ENCODE data around the gene RPL36A. TPM values are rescaled to one million over a fixed set of nuclear protein-coding genes. Genes with fewer than 3 reads are reported as not detected.

RPL36A gene
- total and polyA plus RNA-seq, 2 of the 13 experiments (the other 11 are each of a cell fraction or from before 2014, with no cell fraction given) = 1,152 to 1,716 TPM

DNA sequence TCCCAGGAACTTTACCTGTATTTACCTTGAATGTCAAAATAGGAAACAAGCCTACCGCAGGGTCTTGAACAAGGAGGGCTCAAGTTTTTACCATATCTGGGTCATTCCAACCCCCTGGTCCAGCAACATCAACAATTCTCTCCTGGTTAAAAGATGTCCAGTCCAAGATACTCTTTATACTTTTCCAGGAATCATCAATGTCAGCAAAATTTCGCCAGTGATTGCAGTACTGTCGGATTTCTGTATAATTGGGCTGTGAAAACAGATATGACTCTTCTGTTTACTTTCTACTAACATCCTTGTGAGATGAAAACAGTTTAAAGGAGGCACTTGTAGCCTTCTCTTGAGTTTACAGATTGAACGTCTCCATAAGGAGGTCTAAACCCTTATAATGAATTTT is 7.9 kb downstream of the RPL36A start:
- Histone ChIP-seq H3K4me3 (replicated peaks in 1 of 3; ENCODE audit: insufficient read depth in 1 of 3, low read depth in 2 of 3, low read length in 3 of 3) (no peak overlapping the region), H3K79me2 (ENCODE audit: insufficient read depth, low read length) (no peaks in the 10 kb centered on the region), H3K9me3 (ENCODE audit: low read length) (no peaks in the 10 kb centered on the region), H3K9ac (ENCODE audit: insufficient read depth, low read depth, low read length) (no peak overlapping the region), H3K27me3 (ENCODE audit: control insufficient read depth in 1 of 2, insufficient read depth in 2 of 2, low read length in 2 of 2) (no peaks in the 10 kb centered on the region), H3K4me2 (ENCODE audit: low read depth, low read length) (no peak overlapping the region), H2AFZ (ENCODE audit: low read length) (no peak overlapping the region), H3K27ac (ENCODE audit: extremely low read length, insufficient read depth, low read length) (no peak overlapping the region), H3K4me1 (ENCODE audit: insufficient read depth, low read length) (peaks cover 3% of the 10 kb centered on the region; the same call in 1 of the 2 replicates), H4K20me1 (ENCODE audit: insufficient read depth, low read length) (no peaks in the 10 kb centered on the region), H3K36me3 (replicated peaks in 1 of 2; ENCODE audit: control insufficient read depth in 1 of 2, insufficient read depth in 2 of 2, low read length in 2 of 2) (peaks cover 2 to 14% of the 10 kb centered on the region in 2 experiments; a peak in 2 of 5 replicates)
- intact Hi-C loops (cut with micrococcal nuclease; ENCODE audit: unreplicated experiment) = no loop called here
- no peak for DNase-seq (ENCODE audit: low spot score)
- ATAC-seq = no peak
- no peak for FAIRE-seq
- in situ Hi-C loops (cut with HindIII; ENCODE audit: extremely low pct_ligation_motif_present, low pct_unique_long_range_greater_than_20kb) = no loop called here
- WGBS (ENCODE audit: low lambda C conversion rate) = 97% methylated on average over 4 of the region's 4 CpGs
- POLR2A ChIA-PET = no interaction called here
- TF ChIP-seq MAFK (conservative IDR thresholded peaks at IDR 0.05 in 1 of 2, IDR thresholded peaks at IDR 0.05 in 1 of 2; ENCODE audit: low read length in 2 of 2) = peak; percentile 57 to 74; a peak in 3 of 4 replicates
- TF ChIP-seq MAFF (IDR thresholded peaks at IDR 0.05; ENCODE audit: low read depth, low read length) = peak; percentile 58; the same call in 1 of the 2 replicates
- TF ChIP-seq, protein P1, sequence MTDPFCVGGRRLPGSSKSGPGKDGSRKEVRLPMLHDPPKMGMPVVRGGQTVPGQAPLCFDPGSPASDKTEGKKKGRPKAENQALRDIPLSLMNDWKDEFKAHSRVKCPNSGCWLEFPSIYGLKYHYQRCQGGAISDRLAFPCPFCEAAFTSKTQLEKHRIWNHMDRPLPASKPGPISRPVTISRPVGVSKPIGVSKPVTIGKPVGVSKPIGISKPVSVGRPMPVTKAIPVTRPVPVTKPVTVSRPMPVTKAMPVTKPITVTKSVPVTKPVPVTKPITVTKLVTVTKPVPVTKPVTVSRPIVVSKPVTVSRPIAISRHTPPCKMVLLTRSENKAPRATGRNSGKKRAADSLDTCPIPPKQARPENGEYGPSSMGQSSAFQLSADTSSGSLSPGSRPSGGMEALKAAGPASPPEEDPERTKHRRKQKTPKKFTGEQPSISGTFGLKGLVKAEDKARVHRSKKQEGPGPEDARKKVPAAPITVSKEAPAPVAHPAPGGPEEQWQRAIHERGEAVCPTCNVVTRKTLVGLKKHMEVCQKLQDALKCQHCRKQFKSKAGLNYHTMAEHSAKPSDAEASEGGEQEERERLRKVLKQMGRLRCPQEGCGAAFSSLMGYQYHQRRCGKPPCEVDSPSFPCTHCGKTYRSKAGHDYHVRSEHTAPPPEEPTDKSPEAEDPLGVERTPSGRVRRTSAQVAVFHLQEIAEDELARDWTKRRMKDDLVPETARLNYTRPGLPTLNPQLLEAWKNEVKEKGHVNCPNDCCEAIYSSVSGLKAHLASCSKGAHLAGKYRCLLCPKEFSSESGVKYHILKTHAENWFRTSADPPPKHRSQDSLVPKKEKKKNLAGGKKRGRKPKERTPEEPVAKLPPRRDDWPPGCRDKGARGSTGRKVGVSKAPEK (CRISPR knock-in tag; IDR thresholded peaks at IDR 0.05; ENCODE audit: borderline replicate concordance) = no peak
- CTCF ChIA-PET (ENCODE audit: low intra/inter-chr PET ratio, low total read pairs) = no interaction called here
- no TSS peak for BruUV-seq (replicated peaks)

GRCh38 chrX:101399825-101400224 is 9.0 kb downstream of the RPL36A start:
- Histone ChIP-seq H3K79me2 (ENCODE audit: insufficient read depth, low read length) (no peaks in the 10 kb centered on the region), H3K9me3 (ENCODE audit: low read length) (no peaks in the 10 kb centered on the region), H3K27me3 (ENCODE audit: control insufficient read depth in 1 of 2, insufficient read depth in 2 of 2, low read length in 2 of 2) (no peaks in the 10 kb centered on the region), H2AFZ (ENCODE audit: low read length) (no peak overlapping the region), H3K9ac (ENCODE audit: insufficient read depth, low read depth, low read length) (no peak overlapping the region), H3K4me1 (ENCODE audit: insufficient read depth, low read length) (no peaks in the 10 kb centered on the region), H3K4me2 (ENCODE audit: low read depth, low read length) (no peak overlapping the region), H4K20me1 (ENCODE audit: insufficient read depth, low read length) (no peaks in the 10 kb centered on the region), H3K27ac (ENCODE audit: extremely low read length, insufficient read depth, low read length) (no peak overlapping the region), H3K4me3 (replicated peaks in 1 of 3; ENCODE audit: insufficient read depth in 1 of 3, low read depth in 2 of 3, low read length in 3 of 3) (no peak overlapping the region), H3K36me3 (replicated peaks in 1 of 2; ENCODE audit: control insufficient read depth in 1 of 2, insufficient read depth in 2 of 2, low read length in 2 of 2) (peaks cover 2 to 15% of the 10 kb centered on the region in 2 experiments; a peak in 2 of 5 replicates)
- FAIRE-seq (no peak), DNase-seq (ENCODE audit: low spot score) (no peak), ATAC-seq (no peak)
- intact Hi-C loops (cut with micrococcal nuclease; ENCODE audit: unreplicated experiment) (no loop called here), in situ Hi-C loops (cut with HindIII; ENCODE audit: extremely low pct_ligation_motif_present, low pct_unique_long_range_greater_than_20kb) (no loop called here)
- WGBS (ENCODE audit: low lambda C conversion rate) = 100% methylated on average over 4 of the region's 4 CpGs
- no TSS peak for BruUV-seq (replicated peaks)
- ChIA-PET CTCF (ENCODE audit: low intra/inter-chr PET ratio, low total read pairs) (no interaction called here), POLR2A (no interaction called here)
- TF ChIP-seq GABPB1 (CRISPR knock-in tag; IDR thresholded peaks at IDR 0.05) (no peak), SAP130 (CRISPR knock-in tag; IDR thresholded peaks at IDR 0.05; ENCODE audit: low read depth) (no peak), ZFP1 (CRISPR knock-in tag; IDR thresholded peaks at IDR 0.05) (no peak), ZNF138 (CRISPR knock-in tag; IDR thresholded peaks at IDR 0.05; ENCODE audit: low read depth) (no peak), SP4 (CRISPR knock-in tag; IDR thresholded peaks at IDR 0.05) (no peak), ZNF878 (CRISPR knock-in tag; IDR thresholded peaks at IDR 0.05) (no peak), SRSF1 (optimal IDR thresholded peaks at IDR 0.05; ENCODE audit: low read depth, low read length) (no peak)
- TF ChIP-seq, protein P2, sequence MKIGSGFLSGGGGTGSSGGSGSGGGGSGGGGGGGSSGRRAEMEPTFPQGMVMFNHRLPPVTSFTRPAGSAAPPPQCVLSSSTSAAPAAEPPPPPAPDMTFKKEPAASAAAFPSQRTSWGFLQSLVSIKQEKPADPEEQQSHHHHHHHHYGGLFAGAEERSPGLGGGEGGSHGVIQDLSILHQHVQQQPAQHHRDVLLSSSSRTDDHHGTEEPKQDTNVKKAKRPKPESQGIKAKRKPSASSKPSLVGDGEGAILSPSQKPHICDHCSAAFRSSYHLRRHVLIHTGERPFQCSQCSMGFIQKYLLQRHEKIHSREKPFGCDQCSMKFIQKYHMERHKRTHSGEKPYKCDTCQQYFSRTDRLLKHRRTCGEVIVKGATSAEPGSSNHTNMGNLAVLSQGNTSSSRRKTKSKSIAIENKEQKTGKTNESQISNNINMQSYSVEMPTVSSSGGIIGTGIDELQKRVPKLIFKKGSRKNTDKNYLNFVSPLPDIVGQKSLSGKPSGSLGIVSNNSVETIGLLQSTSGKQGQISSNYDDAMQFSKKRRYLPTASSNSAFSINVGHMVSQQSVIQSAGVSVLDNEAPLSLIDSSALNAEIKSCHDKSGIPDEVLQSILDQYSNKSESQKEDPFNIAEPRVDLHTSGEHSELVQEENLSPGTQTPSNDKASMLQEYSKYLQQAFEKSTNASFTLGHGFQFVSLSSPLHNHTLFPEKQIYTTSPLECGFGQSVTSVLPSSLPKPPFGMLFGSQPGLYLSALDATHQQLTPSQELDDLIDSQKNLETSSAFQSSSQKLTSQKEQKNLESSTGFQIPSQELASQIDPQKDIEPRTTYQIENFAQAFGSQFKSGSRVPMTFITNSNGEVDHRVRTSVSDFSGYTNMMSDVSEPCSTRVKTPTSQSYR (CRISPR knock-in tag; IDR thresholded peaks at IDR 0.05; ENCODE audit: borderline replicate concordance) = no peak
- TF ChIP-seq, protein P3, sequence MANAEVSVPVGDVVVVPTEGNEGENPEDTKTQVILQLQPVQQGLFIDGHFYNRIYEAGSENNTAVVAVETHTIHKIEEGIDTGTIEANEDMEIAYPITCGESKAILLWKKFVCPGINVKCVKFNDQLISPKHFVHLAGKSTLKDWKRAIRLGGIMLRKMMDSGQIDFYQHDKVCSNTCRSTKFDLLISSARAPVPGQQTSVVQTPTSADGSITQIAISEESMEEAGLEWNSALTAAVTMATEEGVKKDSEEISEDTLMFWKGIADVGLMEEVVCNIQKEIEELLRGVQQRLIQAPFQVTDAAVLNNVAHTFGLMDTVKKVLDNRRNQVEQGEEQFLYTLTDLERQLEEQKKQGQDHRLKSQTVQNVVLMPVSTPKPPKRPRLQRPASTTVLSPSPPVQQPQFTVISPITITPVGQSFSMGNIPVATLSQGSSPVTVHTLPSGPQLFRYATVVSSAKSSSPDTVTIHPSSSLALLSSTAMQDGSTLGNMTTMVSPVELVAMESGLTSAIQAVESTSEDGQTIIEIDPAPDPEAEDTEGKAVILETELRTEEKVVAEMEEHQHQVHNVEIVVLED (CRISPR knock-in tag; IDR thresholded peaks at IDR 0.05; ENCODE audit: borderline replicate concordance) = no peak
